H1 (cell line): ENCODE data around the gene METTL1. TPM values are rescaled to one million over a fixed set of nuclear protein-coding genes. Genes with fewer than 3 reads are reported as not detected.

ENCODE experiments used
- CTCF ChIA-PET: fragments of 300-600 bp; sonication (Branson Sonifier 250); formaldehyde crosslinking; loops from one replicate; lab custom pipeline; 2021; ENCODE audit not compliant: partially characterized antibody; lab: Charles Lee
- POLR2A ChIA-PET: fragments of 300-600 bp; sonication (Branson Sonifier 250); formaldehyde crosslinking; loops from one replicate; lab custom pipeline; 2021; ENCODE audit warnings: inconsistent platforms; ENCODE audit not compliant: partially characterized antibody; lab: Charles Lee
- DNase-seq, 2 experiments: peaks; one replicate each; pipeline versions ENCODE4 v3.0.0 to v3.0.0-alpha.2; 2010 to 2022; ENCODE audit warnings: low spot score in 2 of 2, low read depth in 1 of 2, mixed read lengths in 1 of 2
- FAIRE-seq: peaks from 2 replicates; lab custom pipeline; 2011; peaks lifted over from hg19 to GRCh38; lab: Jason Lieb, UNC
- H2AFZ ChIP-seq: 2 replicates; pipeline ENCODE4 v1.8.1; 2012; ENCODE audit warnings: low read length, inconsistent platforms
- H2AK5ac ChIP-seq: 2 replicates; pipeline ENCODE4 v1.6.1; 2013; ENCODE audit warnings: low read depth, low read length
- H2BK120ac ChIP-seq: replicated peaks from 2 replicates; pipeline ENCODE3; 2013; ENCODE audit warnings: low read depth, low read length, inconsistent platforms
- H2BK12ac ChIP-seq: 2 replicates; pipeline ENCODE4 v1.6.1; 2013; ENCODE audit warnings: low read depth, low read length
- H2BK15ac ChIP-seq: 2 replicates; pipeline ENCODE4 v1.6.1; 2013; ENCODE audit warnings: low read length
- H2BK20ac ChIP-seq: 2 replicates; pipeline ENCODE4 v1.6.1; 2013; ENCODE audit warnings: low read length
- H2BK5ac ChIP-seq: 2 replicates; pipeline ENCODE4 v1.6.1; 2013; ENCODE audit warnings: low read depth, low read length
- H3K14ac ChIP-seq: 2 replicates; pipeline ENCODE4 v1.6.1; 2013; ENCODE audit warnings: inconsistent platforms; ENCODE audit not compliant: insufficient read length
- H3K18ac ChIP-seq: 2 replicates; pipeline ENCODE4 v1.6.1; 2013; ENCODE audit warnings: low read length; ENCODE audit errors: extremely low read depth
- H3K23ac ChIP-seq: 2 replicates; pipeline ENCODE4 v1.6.1; 2013; ENCODE audit warnings: inconsistent platforms; ENCODE audit not compliant: insufficient read length
- H3K23me2 ChIP-seq: 2 replicates; pipeline ENCODE4 v1.6.1; 2013; ENCODE audit warnings: low read depth, low read length
- H3K27ac ChIP-seq: 2 replicates; pipeline ENCODE4 v1.6.1; 2011; ENCODE audit warnings: low read depth, low read length, inconsistent platforms
- H3K27me3 ChIP-seq, 4 experiments: replicated peaks in 1 of 4; 1 replicate in 1 of 4; 2 replicates in 3 of 4; pipeline versions ENCODE4 v1.6.1 to v1.8.1; 2011 to 2013; ENCODE audit warnings: low read length in 3 of 4, mild to moderate bottlenecking in 3 of 4, inconsistent platforms in 2 of 4, mixed read lengths in 2 of 4, moderate library complexity in 1 of 4; ENCODE audit not compliant: control insufficient read depth in 3 of 4, insufficient read depth in 3 of 4; ENCODE audit errors: extremely low read depth in 1 of 4
- H3K36me3 ChIP-seq, 4 experiments: 2 replicates each; pipeline versions ENCODE4 v1.6.1 to v1.8.1; 2011 to 2013; ENCODE audit warnings: mild to moderate bottlenecking in 4 of 4, low read length in 3 of 4, moderate library complexity in 2 of 4, control low read depth in 1 of 4, inconsistent platforms in 1 of 4; ENCODE audit not compliant: insufficient read depth in 4 of 4, control insufficient read depth in 2 of 4
- H3K4ac ChIP-seq: replicated peaks from 2 replicates; pipeline ENCODE3; 2013; ENCODE audit warnings: low read length, low read depth, mixed read lengths, inconsistent platforms; ENCODE audit not compliant: insufficient read length
- H3K4me1 ChIP-seq, 4 experiments: replicated peaks in 1 of 4; 1 replicate in 1 of 4; 2 replicates in 3 of 4; pipeline versions ENCODE4 v1.6.1 to v1.8.1; 2011 to 2013; ENCODE audit warnings: low read length in 3 of 4, inconsistent platforms in 2 of 4, mixed read lengths in 1 of 4; ENCODE audit not compliant: insufficient read depth in 4 of 4, control insufficient read depth in 3 of 4
- H3K4me2 ChIP-seq, 2 experiments: 2 replicates each; pipeline versions ENCODE4 v1.6.1 to v1.8.1; 2011 to 2013; ENCODE audit warnings: low read depth in 2 of 2, low read length in 2 of 2, control low read depth in 1 of 2, inconsistent platforms in 1 of 2, mild to moderate bottlenecking in 1 of 2; ENCODE audit not compliant: insufficient read depth in 1 of 2
- H3K4me3 ChIP-seq, 4 experiments: fragments of 200-600, 300-600 bp in 1 of 4; sonication (generic), shearing (Covaris generic), sonication (Bioruptor Twin) in 1 of 4; 2 replicates each; pipeline versions ENCODE4 v1.5.1 to v1.8.1; 2011 to 2016; ENCODE audit warnings: low read length in 4 of 4, low read depth in 3 of 4, control low read depth in 2 of 4, inconsistent platforms in 2 of 4, mild to moderate bottlenecking in 2 of 4, mixed read lengths in 1 of 4, moderate library complexity in 1 of 4; ENCODE audit not compliant: insufficient read depth in 2 of 4; ENCODE audit errors: extremely low read depth in 1 of 4
- H3K56ac ChIP-seq: replicated peaks from 2 replicates; pipeline ENCODE3; 2013; ENCODE audit warnings: low read depth, mild to moderate bottlenecking, mixed read lengths, low read length, inconsistent platforms; ENCODE audit not compliant: insufficient read length
- H3K79me1 ChIP-seq: 2 replicates; pipeline ENCODE4 v1.6.1; 2013; ENCODE audit warnings: low read depth, low read length, control low read depth
- H3K79me2 ChIP-seq, 2 experiments: 2 replicates each; pipeline versions ENCODE4 v1.6.1 to v1.8.1; 2012 to 2013; ENCODE audit warnings: low read length in 2 of 2, mild to moderate bottlenecking in 2 of 2, inconsistent platforms in 1 of 2; ENCODE audit not compliant: insufficient read depth in 2 of 2, control insufficient read depth in 1 of 2
- H3K9ac ChIP-seq, 4 experiments: replicated peaks in 1 of 4; 1 replicate in 1 of 4; 2 replicates in 3 of 4; pipeline versions ENCODE4 v1.6.1 to v1.8.1; 2011 to 2013; ENCODE audit warnings: low read depth in 3 of 4, low read length in 3 of 4, control low read depth in 2 of 4, mild to moderate bottlenecking in 2 of 4, moderate library complexity in 2 of 4, inconsistent platforms in 1 of 4; ENCODE audit errors: extremely low read depth in 1 of 4
- H3K9me3 ChIP-seq, 2 experiments: 2 replicates each; pipeline versions ENCODE4 v1.6.1 to v1.8.1; 2012 to 2013; ENCODE audit warnings: mild to moderate bottlenecking in 2 of 2, moderate library complexity in 2 of 2, control low read depth in 1 of 2, inconsistent platforms in 1 of 2, low read depth in 1 of 2, low read length in 1 of 2, mixed read lengths in 1 of 2; ENCODE audit not compliant: insufficient read depth in 2 of 2
- H4K20me1 ChIP-seq, 2 experiments: replicated peaks in 1 of 2; 2 replicates each; pipeline versions ENCODE3 to v1.8.1; 2011 to 2013; ENCODE audit warnings: inconsistent platforms in 2 of 2, low read length in 2 of 2, mild to moderate bottlenecking in 1 of 2; ENCODE audit not compliant: insufficient read depth in 2 of 2, control insufficient read depth in 1 of 2
- H4K5ac ChIP-seq: 2 replicates; pipeline ENCODE4 v1.6.1; 2013; ENCODE audit warnings: low read length, low read depth, mixed read lengths, inconsistent platforms; ENCODE audit not compliant: insufficient read length
- H4K8ac ChIP-seq: 2 replicates; pipeline ENCODE4 v1.8.0; 2013; ENCODE audit warnings: mild to moderate bottlenecking, moderate library complexity, low read length, inconsistent platforms; ENCODE audit not compliant: insufficient read depth; ENCODE audit errors: extremely low read depth
- H4K91ac ChIP-seq: replicated peaks from 2 replicates; pipeline ENCODE3; 2013; ENCODE audit warnings: low read length, mixed read lengths, inconsistent platforms; ENCODE audit not compliant: insufficient read length
- CTBP2 ChIP-seq: IDR thresholded peaks from 2 replicates; pipeline ENCODE4 v1.7.0; 2011; ENCODE audit warnings: borderline replicate concordance, mild to moderate bottlenecking, moderate library complexity, mixed read lengths, low read length; ENCODE audit not compliant: insufficient read depth, insufficient read length
- EGR1 ChIP-seq: IDR thresholded peaks from 2 replicates; pipeline ENCODE4 v1.6.1; 2011; ENCODE audit warnings: low read depth, low read length, borderline replicate concordance
- HDAC2 ChIP-seq, 2 experiments: fragments of 300-600 bp in 1 of 2; sonication (generic) in 1 of 2; IDR thresholded peaks; 2 replicates each; pipeline ENCODE4 v1.6.1; 2011 to 2012; ENCODE audit warnings: low read depth in 2 of 2, low read length in 2 of 2, mild to moderate bottlenecking in 2 of 2, moderate library complexity in 2 of 2, borderline replicate concordance in 1 of 2, inconsistent platforms in 1 of 2
- RFX5 ChIP-seq: IDR thresholded peaks from 2 replicates; pipeline ENCODE4 v1.6.1; 2011; ENCODE audit warnings: low read depth, low read length, improper control_type of control experiment, borderline replicate concordance
- SIRT6 ChIP-seq: IDR thresholded peaks from one replicate; pipeline ENCODE4 v1.7.1; 2012; ENCODE audit warnings: low read length, inconsistent platforms
- SUZ12 ChIP-seq: fragments of 200-600 bp; sonication (generic); IDR thresholded peaks from 2 replicates; pipeline ENCODE4 v1.6.1; 2012; ENCODE audit warnings: mild to moderate bottlenecking, inconsistent platforms, low read length, moderate library complexity, mixed read lengths
- YY1 ChIP-seq: IDR thresholded peaks from 2 replicates; pipeline ENCODE4 v1.6.1; 2011; ENCODE audit warnings: low read depth, mild to moderate bottlenecking, low read length
- WGBS, 2 experiments: shearing (Covaris generic) in 1 of 2; methylation state at CpG; one replicate each; pipeline versions ENCODE4 v1.1.6 to v1.1.7; 2013 to 2015; ENCODE audit warnings: low lambda C conversion rate in 2 of 2, mixed read lengths in 2 of 2, inconsistent platforms in 1 of 2, low coverage in 1 of 2, missing lambda C conversion rate in 1 of 2; ENCODE audit not compliant: insufficient replicate concordance in 2 of 2, insufficient coverage in 1 of 2, insufficient read length in 1 of 2; ENCODE audit errors: extremely low coverage in 1 of 2, missing lambda C conversion rate in 1 of 2; 5-methylcytosine and 5-hydroxymethylcytosine counted together
- polyA plus RNA-seq, 7 experiments: library from polyadenylated mRNA; depleted of rRNA in 3 of 7; stranded (reverse) in 5 of 7; unstranded in 2 of 7; fragments of >200 nt in 5 of 7; fragments of 200-250 nt in 2 of 7; gene quantifications; 1 replicate in 5 of 7; 2 replicates in 1 of 7; 4 replicates in 1 of 7; pipeline versions ENCODE4 v1.2.1 to v1.2.3, GENCODE V29; 2011 to 2013; ENCODE audit warnings: missing spikeins in 2 of 7, mixed read lengths in 2 of 7
- total RNA-seq: library from RNA; stranded (reverse); fragmentation: NEBNext Ultra II Directional; extraction: Animal tissue kit (Norgen Biotek cat#: 25700); gene quantifications from 2 replicates; pipeline ENCODE4 v1.2.1, GENCODE V29; 2021
- TF ChIP-seq, protein P1 (sequence below): IDR thresholded peaks from 2 replicates; pipeline ENCODE4 v1.6.1; 2012; ENCODE audit warnings: inconsistent platforms
- TF ChIP-seq, protein P2 (sequence below): IDR thresholded peaks from 2 replicates; pipeline ENCODE4 v1.6.1; 2012; ENCODE audit warnings: low read length, inconsistent platforms
- TF ChIP-seq, protein P3 (sequence below): IDR thresholded peaks from 2 replicates; pipeline ENCODE4 v1.6.1; 2011; ENCODE audit warnings: low read depth, mild to moderate bottlenecking, low read length; ENCODE audit not compliant: insufficient read depth

Gene METTL1
- total and polyA plus RNA-seq, 2 of the 8 experiments (the other 6 are each of a cell fraction or from before 2014, with no cell fraction given): 40.5 to 46.0 TPM

DNA sequence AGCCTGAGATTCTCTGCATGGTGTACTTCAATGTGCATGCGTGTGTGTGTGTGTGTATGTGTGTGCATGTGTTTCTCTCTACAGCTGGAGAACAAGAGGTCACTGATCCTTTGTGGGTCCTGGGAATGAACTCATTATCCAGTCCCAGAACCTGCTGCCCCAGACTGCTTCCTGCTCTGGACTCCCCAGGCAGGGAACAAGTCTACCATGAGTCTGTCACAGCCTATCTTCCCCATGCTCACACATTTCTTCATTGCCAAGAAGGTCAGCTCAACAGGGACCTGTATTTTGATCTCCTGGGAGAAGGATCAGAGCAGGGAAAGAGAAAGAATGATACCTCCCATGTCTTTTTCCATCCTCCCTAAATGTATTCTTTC is 30.5 kb downstream of the METTL1 start:
- Histone ChIP-seq H3K79me2 (no peaks in the 10 kb centered on the region), H4K20me1 (peaks cover 0 to 6% of the 10 kb centered on the region in 2 experiments), H2BK12ac (no peak overlapping the region), H3K36me3 (peaks cover 0 to 10% (median 5%) of the 10 kb centered on the region in 4 experiments; a peak in 5 of 8 replicates), H3K4me2 (peak overlapping the region in 1 of 2 experiments; percentile 23; a peak in 1 of 4 replicates), H2AK5ac (no peak overlapping the region), H3K23me2 (peaks cover 6% of the 10 kb centered on the region), H3K9ac (no peak overlapping the region), H3K79me1 (peaks cover 6% of the 10 kb centered on the region), H2BK120ac (no peak overlapping the region), H3K9me3 (no peaks in the 10 kb centered on the region; a peak in 1 of 4 replicates), H4K8ac (no peak overlapping the region), H3K4ac (no peak overlapping the region), H3K4me1 (peaks cover 0 to 28% (median 14%) of the 10 kb centered on the region in 4 experiments; a peak in 6 of 7 replicates), H2BK15ac (peak overlapping the region; percentile 62; the same call in 1 of the 2 replicates), H3K27me3 (peaks cover 33 to 54% (median 50%) of the 10 kb centered on the region in 4 experiments), H2AFZ (no peak overlapping the region), H3K14ac (no peak overlapping the region), H3K27ac (no peak overlapping the region), H2BK5ac (no peak overlapping the region), H3K18ac (no peak overlapping the region), H2BK20ac (no peak overlapping the region), H4K5ac (no peak overlapping the region), H3K56ac (no peak overlapping the region), H4K91ac (no peak overlapping the region), H3K4me3 (no peak overlapping the region), H3K23ac (no peak overlapping the region)
- POLR2A ChIA-PET: interaction anchor here (1.0 to 3.9 kb wide), 7 partner anchors 9 to 133 kb away, joined by 3 to 25 read pairs (median 4); partner anchors contain the start of genes CDK4, EEF1AKMT3 and METTL1
- DNase-seq (no peak), FAIRE-seq (no peak)
- CTCF ChIA-PET: interaction anchor here (0.6 to 11.2 kb wide), 14 partner anchors 8 to 222 kb away, joined by 3 to 149 read pairs (median 4); partner anchors contain the start of genes ARHGEF25, DDIT3 and OS9
- WGBS, 2 experiments: 77% methylated on average over 1 of the region's 1 CpG; no CpG with 5 or more reads in 1 of the 2 experiments
- no peak for TF ChIP-seq CTBP2
- TF ChIP-seq, protein P1, sequence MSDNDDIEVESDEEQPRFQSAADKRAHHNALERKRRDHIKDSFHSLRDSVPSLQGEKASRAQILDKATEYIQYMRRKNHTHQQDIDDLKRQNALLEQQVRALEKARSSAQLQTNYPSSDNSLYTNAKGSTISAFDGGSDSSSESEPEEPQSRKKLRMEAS: no peak
- no peak for TF ChIP-seq YY1
- TF ChIP-seq RFX5: no peak
- no peak for TF ChIP-seq SIRT6
- TF ChIP-seq, protein P2, sequence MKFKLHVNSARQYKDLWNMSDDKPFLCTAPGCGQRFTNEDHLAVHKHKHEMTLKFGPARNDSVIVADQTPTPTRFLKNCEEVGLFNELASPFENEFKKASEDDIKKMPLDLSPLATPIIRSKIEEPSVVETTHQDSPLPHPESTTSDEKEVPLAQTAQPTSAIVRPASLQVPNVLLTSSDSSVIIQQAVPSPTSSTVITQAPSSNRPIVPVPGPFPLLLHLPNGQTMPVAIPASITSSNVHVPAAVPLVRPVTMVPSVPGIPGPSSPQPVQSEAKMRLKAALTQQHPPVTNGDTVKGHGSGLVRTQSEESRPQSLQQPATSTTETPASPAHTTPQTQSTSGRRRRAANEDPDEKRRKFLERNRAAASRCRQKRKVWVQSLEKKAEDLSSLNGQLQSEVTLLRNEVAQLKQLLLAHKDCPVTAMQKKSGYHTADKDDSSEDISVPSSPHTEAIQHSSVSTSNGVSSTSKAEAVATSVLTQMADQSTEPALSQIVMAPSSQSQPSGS: no peak
- no peak for TF ChIP-seq SUZ12
- TF ChIP-seq EGR1: no peak
- no peak for TF ChIP-seq HDAC2 (IDR thresholded peaks at IDR 0.05; ENCODE audit: borderline replicate concordance in 1 of 2, low read depth in 2 of 2, low read length in 2 of 2)
- TF ChIP-seq, protein P3, sequence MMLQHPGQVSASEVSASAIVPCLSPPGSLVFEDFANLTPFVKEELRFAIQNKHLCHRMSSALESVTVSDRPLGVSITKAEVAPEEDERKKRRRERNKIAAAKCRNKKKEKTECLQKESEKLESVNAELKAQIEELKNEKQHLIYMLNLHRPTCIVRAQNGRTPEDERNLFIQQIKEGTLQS: no peak
